ENCODE measurements around the gene RFC2.
"Not testable (repeated sequence)": the region's sequence is repeated elsewhere in the genome, so short reads cannot be mapped to it uniquely, and the experiment has no call there.

The RFC2 gene

DNA sequence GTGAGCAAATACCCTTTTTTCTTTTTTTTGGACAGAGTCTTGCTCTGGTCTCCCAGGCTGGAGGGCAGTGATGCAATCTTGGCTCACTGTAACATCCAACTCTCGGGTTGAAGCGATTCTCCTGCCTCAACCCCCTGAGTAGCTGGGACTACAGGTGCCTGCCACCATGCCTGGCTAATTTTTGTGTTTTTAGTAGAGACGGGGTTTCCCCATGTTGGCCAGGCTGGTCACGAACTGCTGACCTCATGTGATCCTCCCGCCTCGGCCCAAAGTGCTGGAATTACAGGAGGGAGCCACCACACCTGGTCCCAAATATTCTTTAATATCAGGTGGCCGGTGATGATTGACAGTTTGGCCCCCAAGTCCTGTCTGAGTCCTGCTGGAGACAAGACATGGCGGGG, 37.8 kb downstream of the RFC2 start:
- peak; percentile 38 for DNase-seq

DNA sequence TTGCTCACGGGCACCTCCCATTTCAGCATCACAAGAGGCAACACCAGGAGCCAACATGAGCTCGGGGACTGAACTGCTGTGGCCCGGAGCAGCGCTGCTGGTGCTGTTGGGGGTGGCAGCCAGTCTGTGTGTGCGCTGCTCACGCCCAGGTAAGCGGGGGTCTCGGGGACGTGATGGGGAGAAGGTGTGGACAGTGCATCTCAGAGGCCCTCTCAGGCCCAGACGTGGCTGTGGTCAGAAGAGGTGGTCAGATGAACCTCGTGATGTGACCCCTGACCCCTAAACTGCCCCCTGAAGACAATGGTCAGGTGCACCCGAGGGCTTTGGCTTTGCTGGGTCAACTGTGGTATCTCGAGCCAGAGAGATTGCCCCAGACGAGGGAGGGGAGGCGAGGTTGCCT, 38.3 kb downstream of the RFC2 start:
- no peak for DNase-seq

DNA sequence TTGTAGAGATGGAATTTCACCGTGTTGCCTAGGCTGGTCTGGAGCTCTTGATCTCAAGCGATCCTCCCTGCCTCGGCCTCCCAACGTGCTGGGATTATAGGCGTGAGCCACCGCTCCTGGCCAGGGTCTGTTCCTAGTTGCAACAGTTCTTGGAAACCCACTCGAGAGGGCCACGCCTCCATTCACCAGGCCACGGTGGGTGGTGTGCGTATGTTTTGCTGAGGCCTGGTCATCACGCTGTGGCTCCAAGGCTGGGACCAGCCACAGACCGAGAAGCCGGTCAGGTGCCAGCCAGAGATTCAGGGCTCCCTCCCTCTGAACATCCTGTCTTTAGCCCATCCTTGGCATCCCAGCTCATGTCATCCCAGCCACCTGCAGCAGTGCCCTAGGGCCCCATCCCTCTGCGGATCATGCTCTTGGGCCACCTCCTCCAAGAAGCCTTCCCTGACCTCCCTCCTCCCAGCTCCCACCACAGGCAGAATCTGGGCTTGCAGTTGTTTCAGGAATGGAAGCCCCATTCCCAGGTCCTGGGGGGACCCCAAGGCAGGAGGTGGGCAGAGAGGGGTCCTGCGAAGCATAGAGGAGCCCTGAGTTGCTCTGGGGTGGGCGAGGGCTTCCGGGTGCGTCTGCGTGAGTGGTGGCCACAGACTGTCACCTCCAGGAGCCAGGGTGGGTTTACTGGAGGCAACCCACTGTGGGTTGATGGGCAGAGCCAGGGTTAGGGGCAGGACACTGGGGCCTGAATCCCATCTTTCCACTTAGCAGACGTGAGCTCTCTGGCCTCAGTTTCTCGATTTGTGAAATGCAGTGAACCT, 39.2 kb downstream of the RFC2 start:
- no peak for DNase-seq

DNA sequence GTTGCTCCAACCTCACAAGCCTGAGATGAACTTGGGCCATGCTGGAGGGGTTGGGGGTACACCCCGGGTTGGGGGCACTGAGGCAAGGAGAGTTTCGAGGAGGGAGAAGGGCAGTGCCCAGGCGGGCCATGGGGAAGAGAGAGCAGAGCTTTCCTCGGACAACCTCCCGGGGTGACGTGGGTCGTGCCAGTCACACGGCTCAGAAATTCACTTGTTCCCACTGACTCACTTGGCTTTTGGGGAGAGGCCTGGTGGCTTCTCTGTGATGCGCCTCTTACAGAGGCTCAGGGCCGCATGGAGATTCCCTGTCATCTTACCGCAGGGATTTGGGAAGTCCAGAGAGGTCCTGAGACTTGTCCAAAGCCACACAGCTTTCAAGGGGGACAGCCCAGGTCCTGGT, 41.5 kb downstream of the RFC2 start:
- no peak for DNase-seq

DNA sequence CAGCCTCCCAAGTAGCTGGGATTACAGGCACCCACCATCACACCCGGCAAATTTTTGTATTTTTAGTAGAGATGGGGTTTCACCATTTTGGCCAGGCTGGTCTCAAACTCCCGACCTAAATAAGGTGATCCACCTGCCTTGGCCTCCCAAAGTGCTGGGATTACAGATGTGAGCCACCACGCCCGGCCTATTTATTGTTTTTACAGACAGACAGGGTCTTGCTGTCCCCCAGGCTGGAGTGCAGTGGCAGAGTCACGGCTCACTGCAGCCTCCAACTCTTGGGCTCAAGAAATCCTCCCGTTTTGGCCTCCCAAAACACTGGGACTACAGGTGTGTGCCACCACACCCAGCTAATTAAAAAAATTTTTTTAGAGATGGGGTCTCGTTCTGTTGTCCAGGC, 46.0 kb downstream of the RFC2 start:
- DNase-seq = not testable (repeated sequence)

DNA sequence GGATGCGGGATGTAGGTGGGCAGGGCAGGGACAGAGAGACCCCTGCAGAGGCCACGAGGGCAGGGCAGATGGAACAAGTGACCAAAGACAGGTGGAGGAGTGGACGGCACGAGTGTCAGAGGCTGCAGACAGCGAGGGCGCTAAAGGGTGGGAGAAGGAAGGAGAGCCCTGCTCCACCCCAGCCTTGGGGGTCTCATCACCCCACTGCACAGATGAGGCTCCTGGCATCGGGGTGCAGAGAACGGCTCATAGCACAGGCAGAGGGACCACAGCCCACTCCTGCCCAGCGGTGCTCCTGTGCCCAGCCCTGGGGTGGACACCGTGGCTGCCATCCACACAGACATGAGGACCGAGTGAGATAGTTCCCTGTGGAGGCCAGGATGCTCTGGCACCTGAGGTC, 46.6 kb downstream of the RFC2 start:
- DNase-seq = no peak

DNA sequence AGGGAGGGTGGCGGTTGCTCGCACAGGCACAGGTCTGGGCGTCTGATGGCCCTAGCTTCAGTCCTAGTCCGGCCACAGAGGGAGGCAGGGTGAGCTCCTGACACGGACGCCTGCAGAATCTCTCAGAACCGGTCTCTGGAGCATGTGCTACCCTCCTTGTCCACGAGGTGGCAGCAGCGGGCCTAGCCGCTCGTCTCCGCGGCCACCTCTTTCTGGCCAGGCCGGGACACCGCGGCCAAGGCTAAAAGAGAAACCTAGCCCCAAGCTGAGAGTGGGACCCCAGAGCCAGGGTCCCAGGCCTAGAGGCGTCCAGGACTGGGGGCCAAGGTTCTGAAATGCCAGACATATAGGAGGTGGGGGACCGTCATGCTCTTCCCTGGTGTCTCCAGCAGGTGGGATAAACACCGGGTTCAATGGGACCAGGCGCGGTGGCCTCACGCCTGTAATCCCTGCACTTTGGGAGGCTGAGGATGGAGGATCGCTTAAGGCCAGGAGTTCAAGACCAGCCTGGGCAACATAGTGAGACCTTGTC, 47.5 kb downstream of the RFC2 start:
- DNase-seq = peak; percentile 87

DNA sequence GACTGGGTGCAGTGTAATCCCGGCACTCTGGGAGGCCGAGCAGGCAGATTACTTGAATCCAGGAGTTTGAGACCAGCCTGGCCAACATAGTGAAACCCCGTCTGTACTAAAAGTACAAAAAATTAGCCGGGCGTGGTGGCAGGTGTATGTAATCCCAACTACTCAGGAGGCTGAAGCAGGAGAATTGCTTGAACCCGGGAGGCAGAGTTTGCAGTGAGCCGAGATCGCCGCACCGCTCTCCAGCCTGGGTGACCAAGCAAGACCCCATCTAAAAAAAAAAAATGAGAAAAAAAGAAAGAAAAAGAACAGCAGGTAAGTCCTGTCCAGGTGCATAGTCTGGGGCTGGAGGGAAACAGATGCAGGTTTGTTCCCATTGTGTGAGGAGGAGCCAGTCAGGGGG, 48.1 kb downstream of the RFC2 start:
- DNase-seq = not testable (repeated sequence)

DNA sequence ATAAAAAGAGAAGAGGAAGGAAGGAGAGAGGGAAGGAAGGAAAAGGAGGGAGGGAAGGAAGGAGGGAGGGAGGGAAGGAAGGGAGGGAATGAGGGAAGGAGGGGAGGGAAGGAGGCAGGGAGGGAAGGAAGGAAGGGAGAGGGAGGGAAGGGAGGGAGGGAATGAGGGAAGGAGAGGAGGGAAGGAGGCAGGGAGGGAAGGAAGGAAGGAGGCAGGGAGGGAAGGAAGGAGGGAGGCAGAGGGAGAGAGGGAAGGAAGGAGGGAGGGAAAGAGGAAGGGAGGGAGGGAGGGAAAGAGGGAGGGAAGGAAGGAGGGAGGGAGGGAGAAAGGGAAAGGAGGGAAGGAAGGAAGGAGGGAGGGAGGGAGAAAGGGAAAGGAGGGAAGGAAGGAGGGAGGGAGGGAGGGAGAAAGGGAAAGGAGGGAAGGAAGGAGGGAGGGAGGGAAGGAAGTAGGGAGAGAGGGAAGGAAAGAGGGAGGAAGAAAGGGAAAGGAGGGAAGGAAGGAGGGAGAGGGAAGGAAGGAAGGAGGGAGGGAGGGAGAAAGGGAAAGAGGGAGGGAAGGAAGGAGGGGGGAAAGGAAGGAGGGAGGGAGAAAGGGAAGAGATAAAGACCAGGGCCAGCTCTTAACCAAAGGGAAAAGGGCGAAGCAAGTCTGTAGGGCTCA, 50.1 kb downstream of the RFC2 start:
- DNase-seq = no peak

DNA sequence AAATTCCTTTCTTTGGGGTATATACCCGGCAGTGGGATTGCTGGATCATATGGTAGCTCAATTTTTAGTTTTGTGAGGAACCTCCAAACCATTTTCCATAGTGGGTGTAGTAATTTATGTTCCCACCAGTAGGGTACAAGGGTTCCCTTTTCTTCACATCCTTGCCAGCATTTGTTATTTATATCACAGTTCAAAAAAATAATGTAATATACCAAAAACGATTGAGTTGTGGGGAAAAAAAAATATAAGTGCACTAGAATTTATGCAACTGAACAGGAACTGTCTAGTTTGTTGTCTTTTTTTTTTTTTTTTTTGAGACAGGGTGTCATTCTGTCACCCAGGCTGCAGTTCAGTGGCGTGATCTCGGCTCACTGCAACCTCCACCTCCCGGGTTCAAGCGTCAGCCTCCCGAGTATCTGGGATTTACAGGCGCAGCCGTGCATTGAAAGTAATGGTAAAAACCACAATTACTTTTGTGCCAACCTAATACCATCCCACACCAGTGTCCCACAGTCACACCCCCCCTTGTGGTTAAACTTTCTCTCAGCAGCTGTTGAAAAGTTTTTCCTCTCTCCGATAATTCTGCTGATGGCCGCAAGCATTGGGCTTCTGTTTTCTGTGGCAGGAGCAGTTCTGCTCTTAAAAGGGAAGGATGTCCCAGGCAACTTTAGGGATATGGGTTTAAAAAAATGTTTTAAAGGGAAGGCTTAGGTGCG, 51.2 kb downstream of the RFC2 start:
- peak; percentile 96 for DNase-seq

DNA sequence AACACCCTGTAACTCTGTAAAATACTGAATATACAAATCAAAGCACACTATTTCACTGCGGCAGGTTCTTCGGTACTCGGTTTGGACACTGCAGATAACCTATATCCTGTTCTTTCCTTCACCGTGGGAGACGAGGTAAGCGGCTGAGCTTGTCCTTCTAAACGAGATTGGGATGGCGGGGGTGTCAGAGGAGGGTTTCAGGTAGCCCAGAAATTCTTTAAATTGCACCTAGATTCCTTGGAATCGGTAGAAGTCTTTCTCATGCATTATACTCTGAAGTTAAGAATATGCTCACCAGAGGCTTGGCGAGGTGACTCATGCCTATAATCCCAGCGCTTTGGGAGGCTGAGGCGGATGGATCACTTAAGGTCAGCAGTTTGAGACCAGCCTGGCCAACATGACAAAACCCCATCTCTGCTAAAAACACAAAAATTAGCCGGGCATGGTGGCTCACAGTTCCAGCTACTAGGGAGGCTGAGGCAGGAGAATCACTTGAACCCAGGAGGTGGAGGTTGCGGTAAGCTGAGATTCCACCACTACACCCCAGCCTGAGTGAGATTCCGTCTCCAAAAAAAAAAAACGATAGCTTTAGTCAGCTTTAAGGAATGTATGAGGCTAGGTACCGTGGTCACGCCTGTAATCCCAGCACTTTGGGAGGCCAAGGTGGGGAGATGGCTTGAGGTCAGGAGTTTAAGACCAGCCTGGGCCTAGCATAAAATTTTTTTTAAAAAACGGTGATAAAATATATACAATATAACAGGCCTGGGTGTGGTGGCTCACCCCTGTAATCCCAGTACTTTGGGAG, 54.4 kb downstream of the RFC2 start:
- DNase-seq = no peak

DNA sequence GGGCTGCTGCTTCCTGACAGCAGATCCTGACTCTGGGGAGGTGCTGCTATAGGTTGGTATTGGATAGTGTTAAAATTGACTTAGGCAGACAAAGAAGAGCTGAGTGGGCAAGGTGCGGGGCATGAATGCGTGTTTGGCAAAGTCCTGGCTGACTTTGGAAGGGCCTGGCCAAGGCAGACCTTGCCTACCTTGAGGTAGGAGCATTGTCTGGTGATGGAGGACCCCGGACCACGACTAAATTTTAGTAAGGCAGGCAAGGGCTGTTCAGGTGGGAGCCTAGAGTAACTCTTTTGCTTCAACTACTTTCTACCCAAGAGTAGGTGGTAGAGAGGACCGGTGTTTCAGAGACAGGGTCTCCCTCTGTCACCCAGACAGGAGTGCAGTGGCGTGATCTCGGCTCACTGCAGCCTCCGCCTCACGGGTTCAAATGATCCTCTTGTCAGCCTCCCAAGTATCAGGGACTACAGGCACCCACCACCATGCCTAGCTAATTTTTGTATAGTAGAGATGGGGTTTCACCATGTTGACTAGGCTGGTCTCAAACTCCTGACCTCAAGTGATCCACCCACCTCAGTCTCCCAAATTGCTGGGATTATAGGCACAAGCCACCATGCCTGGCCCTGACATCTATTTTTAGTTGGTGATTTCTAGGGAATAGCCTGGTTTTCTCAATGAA, 56.6 kb downstream of the RFC2 start:
- DNase-seq = no peak

DNA sequence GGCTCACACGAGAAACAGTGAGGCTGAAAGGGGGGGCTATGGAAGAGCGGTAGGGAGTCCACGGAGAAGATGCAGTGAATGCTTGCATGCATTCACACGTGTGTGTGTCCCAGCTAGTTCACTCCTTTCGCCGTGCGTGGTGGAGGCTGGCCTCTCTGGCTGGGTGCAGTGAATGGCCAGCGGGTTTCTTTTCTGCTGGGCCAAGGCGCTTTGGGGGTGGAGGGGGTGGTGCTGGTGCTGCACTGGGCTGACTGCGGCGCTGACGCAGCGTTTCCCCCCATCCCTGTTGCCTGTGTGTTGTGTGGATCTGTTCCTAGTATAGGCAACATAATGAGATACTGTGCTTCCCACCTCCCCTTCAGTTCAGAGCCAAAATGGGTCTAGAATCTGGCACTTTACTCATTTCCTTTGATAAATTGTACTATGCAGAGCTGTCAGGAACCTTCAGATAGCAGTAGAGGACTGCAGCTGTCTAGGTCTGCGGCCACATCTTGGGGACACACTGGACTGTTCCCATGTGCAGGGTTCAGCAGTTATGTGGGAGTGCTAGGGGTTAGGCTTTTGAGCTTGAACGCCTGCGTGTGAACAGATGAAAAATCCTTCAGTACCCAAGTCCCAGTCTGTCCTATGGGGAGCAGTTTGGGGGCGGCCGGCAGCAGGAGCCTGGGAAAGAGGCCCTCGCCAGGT, 58.1 kb downstream of the RFC2 start:
- not testable (repeated sequence) for DNase-seq

DNA sequence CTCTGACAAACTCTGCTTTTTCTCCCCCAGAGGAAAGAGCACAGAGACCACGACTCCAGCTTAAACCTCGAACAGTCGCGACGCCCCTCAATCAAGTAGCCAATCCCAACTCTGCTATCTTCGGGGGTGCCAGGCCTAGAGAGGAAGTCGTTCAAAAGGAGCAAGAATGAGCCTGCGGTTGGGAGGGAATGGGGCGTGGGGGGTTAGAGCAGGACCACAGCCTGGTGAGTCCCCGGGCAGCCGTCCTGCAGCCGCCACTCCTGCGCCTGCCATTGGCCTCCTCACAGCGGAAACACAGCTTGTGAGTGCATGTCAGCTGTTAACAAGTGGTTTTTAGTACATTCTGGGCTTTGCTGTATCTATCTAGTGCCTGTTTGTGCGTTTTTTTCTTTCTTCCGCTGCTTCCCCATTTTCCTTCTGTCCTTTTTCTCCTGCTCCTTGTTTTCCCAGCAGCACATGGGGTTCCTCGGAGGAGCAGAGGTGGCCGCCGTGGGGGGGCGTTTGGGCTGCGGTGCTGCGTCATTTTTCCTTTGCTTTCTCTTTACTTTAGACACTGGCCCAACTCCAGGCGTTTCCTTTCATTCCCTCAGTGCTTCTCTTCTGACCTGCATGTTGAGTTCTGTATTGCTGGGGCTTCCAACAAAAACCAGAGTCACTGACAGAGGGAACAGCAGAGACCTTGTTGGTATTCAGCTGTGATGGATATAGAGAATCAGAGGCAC, 58.9 kb downstream of the RFC2 start:
- DNase-seq = peak; percentile 30

DNA sequence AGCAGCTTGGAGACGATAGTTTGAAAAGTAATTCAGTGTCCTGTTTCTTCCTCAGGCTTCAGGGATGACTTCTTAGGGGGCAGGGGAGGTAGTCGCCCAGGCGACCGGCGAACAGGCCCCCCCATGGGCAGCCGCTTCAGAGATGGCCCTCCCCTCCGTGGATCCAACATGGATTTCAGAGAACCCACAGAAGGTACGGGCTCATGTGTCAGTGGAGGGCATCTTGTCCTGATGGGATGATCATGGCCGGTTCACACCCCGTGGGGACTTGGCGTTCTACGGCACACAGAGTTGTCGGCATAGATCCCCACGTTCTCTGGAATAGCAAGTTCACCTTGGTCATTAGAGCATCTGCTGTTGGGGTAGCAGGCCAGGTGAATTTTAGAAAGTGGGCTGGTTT, 59.5 kb downstream of the RFC2 start:
- no peak for DNase-seq

DNA sequence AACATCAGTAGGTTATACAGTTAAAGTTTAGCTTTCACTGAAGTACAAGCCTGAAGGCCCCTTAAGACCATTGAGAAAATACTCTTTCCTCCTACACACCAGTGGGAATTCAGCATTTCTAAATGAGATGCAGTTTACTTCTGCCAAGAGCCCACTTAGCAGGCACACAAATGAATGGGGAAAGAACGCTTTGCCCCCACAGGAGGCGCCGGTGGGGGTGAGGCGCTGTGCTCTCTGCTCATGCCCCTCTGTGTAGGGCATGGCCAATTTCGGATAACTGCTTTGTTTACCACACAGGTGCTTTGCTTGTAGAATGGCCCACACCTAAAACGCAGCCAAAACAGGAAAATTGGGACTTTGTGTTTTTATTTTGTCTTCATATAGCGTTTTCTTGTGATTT, 60.3 kb downstream of the RFC2 start:
- DNase-seq = no peak

DNA sequence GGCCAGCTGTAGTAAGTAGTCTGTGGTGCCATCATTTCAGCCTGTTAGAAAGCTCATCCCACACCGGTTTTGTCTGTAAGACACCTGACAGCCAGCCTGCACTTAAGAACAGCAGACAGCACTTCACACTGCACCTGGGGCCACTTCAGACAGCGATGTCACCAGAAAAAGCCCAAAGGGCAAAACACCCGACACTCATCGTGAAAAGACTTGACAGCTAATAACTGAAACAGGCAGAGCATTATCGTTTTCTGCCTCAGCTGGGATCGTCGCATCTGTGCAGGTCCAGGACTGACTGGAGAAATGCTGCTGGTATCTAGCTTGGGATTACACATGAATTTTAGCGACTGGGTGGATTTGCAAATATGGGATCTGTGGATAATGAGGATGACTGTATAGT, 61.1 kb downstream of the RFC2 start:
- no peak for DNase-seq

DNA sequence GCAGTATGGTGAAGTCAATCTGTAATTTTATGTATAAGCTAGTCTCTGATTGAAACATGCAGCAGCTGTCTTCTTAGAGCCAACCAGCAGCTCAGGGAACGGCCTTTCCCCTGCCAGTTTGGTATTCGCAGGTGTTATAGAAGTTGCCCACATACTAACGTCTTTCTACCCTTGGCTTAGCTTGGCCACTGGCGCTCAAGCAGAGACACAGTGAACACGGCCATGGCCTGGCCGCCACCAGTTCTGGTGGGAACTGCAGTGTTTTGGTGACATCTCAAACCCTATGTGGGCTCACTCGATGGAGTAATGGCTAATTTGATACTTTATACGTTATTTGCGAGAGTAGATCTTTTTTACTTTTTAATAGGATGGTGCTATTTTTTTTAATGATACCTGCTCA, 63.0 kb downstream of the RFC2 start:
- no peak for DNase-seq

DNA sequence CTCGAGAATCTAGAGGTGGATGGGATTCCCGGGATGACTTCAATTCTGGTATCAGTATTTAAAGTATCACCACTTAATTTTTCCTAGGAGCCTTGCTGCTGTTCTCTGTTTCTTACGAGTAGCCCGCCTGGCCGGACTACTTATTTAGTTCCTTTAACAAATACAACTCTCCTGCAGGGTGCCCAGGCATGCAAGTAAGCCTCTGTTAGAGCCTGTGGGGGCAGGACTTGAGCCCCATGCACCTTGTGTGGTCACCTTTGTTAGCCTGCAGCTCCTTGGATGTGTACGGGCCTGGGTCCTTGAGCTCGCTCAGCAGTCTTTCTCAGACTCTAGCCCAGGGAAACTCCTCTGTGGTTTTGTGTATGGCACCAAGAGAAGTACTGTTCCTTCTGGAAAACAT, 63.9 kb downstream of the RFC2 start:
- DNase-seq = no peak

DNA sequence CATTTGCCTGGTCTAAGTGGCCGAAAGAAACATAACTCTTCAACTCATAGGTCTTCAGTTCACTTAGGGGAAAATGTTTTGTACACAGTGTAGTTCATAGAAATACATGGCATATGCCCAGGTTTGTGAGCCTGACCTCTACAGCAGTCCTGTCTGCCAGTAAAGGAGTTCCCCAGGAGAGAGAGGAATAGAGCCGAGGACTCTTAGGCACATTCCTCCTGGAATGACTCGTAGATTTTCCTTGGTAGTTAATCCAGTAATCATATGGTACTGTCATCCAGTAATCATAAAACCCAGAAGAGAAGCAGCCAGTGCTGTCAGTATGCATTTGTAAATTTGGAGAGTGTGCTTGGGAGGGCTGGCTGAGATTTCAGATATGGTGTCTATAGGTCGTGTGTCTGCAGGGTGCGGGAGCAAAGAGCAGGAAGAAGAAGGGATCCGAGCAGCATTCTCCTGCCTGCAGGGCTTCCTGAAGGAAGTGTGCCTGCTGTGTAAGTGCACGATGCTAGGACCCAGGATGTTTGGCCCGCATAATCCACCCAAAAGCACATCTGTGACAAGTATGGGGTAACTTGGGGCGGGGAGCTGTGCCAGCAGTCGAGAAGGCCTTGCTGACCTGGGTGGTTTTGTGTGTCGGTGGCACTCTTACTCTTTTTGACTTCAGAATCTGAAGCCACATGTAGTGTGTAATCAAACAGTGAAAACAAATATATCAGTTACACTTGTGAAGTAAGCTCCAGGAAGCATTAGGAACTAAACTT, 66.1 kb downstream of the RFC2 start:
- DNase-seq = no peak
